ENCODE data around the gene TSNAX.

- TF ChIP-seq SUZ12 (IDR thresholded peaks at IDR 0.05; ENCODE audit: extremely low read depth, insufficient read depth, insufficient read length) (no peak), YY1 (IDR thresholded peaks at IDR 0.05; ENCODE audit: insufficient read depth, insufficient read length) (no peak)
Observed at GRCh38 chr1:231494439-231495110, 33.9 kb upstream of the TSNAX start.

Data from NT2/D1 (cell line).